Esophagus muscularis mucosa (tissue), 4 donors: ENCODE data around the gene VSX1.

Experiments
- CTCF ChIP-seq, 3 experiments: fragments of 200-600 bp in 2 of 3; fragments of 450-650 bp in 1 of 3; sonication (generic) in 2 of 3; IDR thresholded peaks; one replicate each; pipeline ENCODE4 v1.5.1; 2017 to 2019; ENCODE audit warnings: antibody characterized with exemption in 3 of 3, mild to moderate bottlenecking in 2 of 3, moderate library complexity in 1 of 3
- EP300 ChIP-seq: sonication (generic); formaldehyde crosslinking; IDR thresholded peaks from one replicate; pipeline ENCODE4 v1.6.1; 2017; ENCODE audit warnings: antibody characterized with exemption
- POLR2A ChIP-seq: fragments of 450-650 bp; IDR thresholded peaks from one replicate; pipeline ENCODE4 v1.6.1; 2017; ENCODE audit warnings: antibody characterized with exemption, moderate library complexity, mild to moderate bottlenecking, low read depth

- TF ChIP-seq EP300 (no peak), POLR2A (no peak), CTCF (IDR thresholded peaks at IDR 0.05) (no peak)
Observed at GRCh38 chr20:25063981-25064380, 18.0 kb downstream of the VSX1 start.
